ENCODE measurements around the gene C12orf57. TPM values are rescaled to one million over a fixed set of nuclear protein-coding genes. Genes with fewer than 3 reads are reported as not detected.

C12orf57 gene
- total and polyA plus RNA-seq, 5 donors from 2014 or later = 186 to 410 (median 329) TPM

DNA sequence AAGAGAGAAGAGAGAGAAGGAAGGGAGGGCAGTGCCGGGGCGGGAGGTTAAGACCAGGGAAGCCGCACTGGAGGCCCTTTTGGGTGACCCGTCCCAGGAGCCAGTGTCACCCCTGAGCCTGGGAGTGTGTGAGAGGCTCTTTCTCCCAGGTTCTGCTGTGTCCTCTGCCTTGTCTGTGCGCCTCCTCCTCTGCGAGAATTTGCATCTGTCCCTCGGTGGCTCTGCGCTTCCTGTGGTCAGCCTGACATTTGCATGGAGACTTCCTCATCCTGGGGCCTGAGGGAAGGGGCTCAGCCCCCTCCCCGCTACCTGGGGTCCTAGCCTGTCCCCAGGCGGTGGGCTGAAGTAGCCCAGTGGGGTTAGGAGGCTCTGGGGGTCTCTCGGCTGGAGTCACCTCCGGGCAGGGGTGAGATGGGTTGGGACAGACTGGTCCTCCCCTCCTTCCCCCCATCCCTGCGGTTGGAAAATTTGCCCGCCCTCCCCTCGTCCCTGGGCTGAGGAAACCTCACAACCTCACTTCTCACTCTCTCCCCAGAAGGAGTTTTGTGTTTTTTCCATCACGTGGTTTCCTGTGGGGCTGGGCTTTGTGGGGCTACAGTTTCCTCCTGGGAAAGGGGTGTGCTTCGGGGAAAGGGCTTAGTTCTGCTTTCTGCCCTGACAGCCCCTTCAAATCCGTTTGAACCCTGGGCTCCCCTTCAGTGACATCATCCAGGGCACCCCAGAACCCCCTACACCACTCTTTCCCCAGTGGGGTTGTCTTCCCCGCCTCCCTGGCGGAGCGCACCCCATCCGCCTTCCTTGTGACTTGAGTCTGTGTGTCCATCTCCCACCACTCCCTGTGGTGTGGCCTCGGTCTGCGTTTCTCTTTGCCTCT is 9.9 kb downstream of the C12orf57 start:
- peak overlapping the region; percentile 88 for H3K4me3 ChIP-seq (ENCODE audit: low read depth, low read length)
- Mint-ChIP-seq H3K27ac (peak overlapping the region; percentile 96 to 98 (median 97)), H3K4me1 (peaks cover 13 to 81% (median 57%) of the 10 kb centered on the region in 4 donors), H3K4me3 (peak overlapping the region; percentile 88 to 99 (median 98)), H3K9me3 (no peaks in the 10 kb centered on the region), H3K27me3 (peaks cover 4% of the 10 kb centered on the region), H3K36me3 (peaks cover 37% of the 10 kb centered on the region)
- no peaks in the 10 kb centered on the region for H3K27me3 ChIP-seq (ENCODE audit: control insufficient read depth, insufficient read depth, low read length)
- peak overlapping the region; percentile 98 for H3K27ac ChIP-seq (ENCODE audit: insufficient read depth, low read length, poor library complexity, severe bottlenecking)
- H3K4me1 ChIP-seq (ENCODE audit: control insufficient read depth, insufficient read depth, low read length, poor library complexity, severe bottlenecking) = peaks cover 95% of the 10 kb centered on the region
- ATAC-seq (ENCODE audit: low read depth in 2 of 2) (peak in 1 of 2 donors; percentile 25), DNase-seq (peak; percentile 65 to 74 (median 66))
- peaks cover 27% of the 10 kb centered on the region for H3K36me3 ChIP-seq (ENCODE audit: control insufficient read depth, insufficient read depth, low read length)
- H3K9me3 ChIP-seq (ENCODE audit: control insufficient read depth in 2 of 2, low read length in 2 of 2) = no peaks in the 10 kb centered on the region

DNA sequence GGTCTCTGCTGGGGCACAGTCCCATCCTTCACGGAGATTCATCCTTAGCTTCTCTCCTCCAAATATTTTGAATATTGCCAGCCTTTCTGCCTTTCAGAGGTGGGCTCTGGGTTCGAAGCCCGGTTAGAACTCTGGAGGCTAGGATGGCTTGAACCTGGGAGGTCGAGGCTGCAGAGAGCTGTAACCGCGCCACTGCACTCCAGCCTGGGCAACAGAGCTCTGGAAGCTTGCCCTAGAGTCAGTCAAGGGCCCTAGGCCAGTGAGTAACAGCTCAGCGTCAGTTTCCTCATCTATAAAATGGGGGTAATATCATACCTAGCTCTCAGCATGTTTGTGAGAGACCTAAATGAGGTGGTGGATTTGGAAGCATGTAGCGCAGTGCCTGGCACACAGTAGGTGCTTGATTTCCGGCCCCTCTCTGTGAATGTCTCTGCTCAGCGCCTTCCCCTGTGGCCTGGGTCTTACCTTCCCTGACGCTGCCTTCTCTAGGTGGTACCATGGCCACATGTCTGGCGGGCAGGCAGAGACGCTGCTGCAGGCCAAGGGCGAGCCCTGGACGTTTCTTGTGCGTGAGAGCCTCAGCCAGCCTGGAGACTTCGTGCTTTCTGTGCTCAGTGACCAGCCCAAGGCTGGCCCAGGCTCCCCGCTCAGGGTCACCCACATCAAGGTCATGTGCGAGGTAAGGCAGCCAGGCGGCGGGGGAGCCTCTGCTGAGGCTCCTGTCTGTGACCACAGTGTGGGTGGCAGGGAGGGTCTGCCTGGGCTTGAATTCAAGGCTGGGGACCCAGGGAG is 10.7 kb downstream of the C12orf57 start:
- Histone ChIP-seq H3K4me3 (ENCODE audit: low read depth, low read length) (peak overlapping the region; percentile 88), H3K27ac (ENCODE audit: insufficient read depth, low read length, poor library complexity, severe bottlenecking) (peak overlapping the region; percentile 98), H3K36me3 (ENCODE audit: control insufficient read depth, insufficient read depth, low read length) (peaks cover 27% of the 10 kb centered on the region), H3K4me1 (ENCODE audit: control insufficient read depth, insufficient read depth, low read length, poor library complexity, severe bottlenecking) (peaks cover 95% of the 10 kb centered on the region), H3K9me3 (ENCODE audit: control insufficient read depth in 2 of 2, low read length in 2 of 2) (no peaks in the 10 kb centered on the region), H3K27me3 (ENCODE audit: control insufficient read depth, insufficient read depth, low read length) (no peaks in the 10 kb centered on the region)
- Mint-ChIP-seq H3K27me3 (no peaks in the 10 kb centered on the region), H3K4me1 (peaks cover 13 to 81% (median 56%) of the 10 kb centered on the region in 4 donors), H3K9me3 (no peaks in the 10 kb centered on the region), H3K27ac (peak overlapping the region; percentile 96 to 98 (median 97)), H3K4me3 (peak overlapping the region; percentile 88 to 99 (median 98)), H3K36me3 (peaks cover 42% of the 10 kb centered on the region)
- DNase-seq = no peak
- no peak for ATAC-seq (ENCODE audit: low read depth in 2 of 2)

GRCh38 chr12:6955108-6956020 is 11.5 kb downstream of the C12orf57 start:
- Histone ChIP-seq H3K4me3 (ENCODE audit: low read depth, low read length) (no peak overlapping the region), H3K36me3 (ENCODE audit: control insufficient read depth, insufficient read depth, low read length) (peaks cover 28% of the 10 kb centered on the region)

GRCh38 chr12:6956021-6956727 is 12.4 kb downstream of the C12orf57 start:
- Mint-ChIP-seq H3K4me1 (peaks cover 6 to 81% (median 50%) of the 10 kb centered on the region in 4 donors), H3K27ac (peak overlapping the region; percentile 92 to 100 (median 97)), H3K36me3 (peaks cover 45% of the 10 kb centered on the region), H3K27me3 (no peaks in the 10 kb centered on the region), H3K9me3 (no peaks in the 10 kb centered on the region), H3K4me3 (peak overlapping the region; percentile 48 to 88 (median 74))
- DNase-seq = no peak
- Histone ChIP-seq H3K4me1 (ENCODE audit: control insufficient read depth, insufficient read depth, low read length, poor library complexity, severe bottlenecking) (peaks cover 95% of the 10 kb centered on the region), H3K36me3 (ENCODE audit: control insufficient read depth, insufficient read depth, low read length) (peaks cover 32% of the 10 kb centered on the region), H3K27ac (ENCODE audit: insufficient read depth, low read length, poor library complexity, severe bottlenecking) (peak overlapping the region; percentile 98), H3K9me3 (ENCODE audit: control insufficient read depth in 2 of 2, low read length in 2 of 2) (no peaks in the 10 kb centered on the region), H3K4me3 (ENCODE audit: low read depth, low read length) (no peak overlapping the region), H3K27me3 (ENCODE audit: control insufficient read depth, insufficient read depth, low read length) (no peaks in the 10 kb centered on the region)
- ATAC-seq (ENCODE audit: low read depth in 2 of 2) = no peak

More at GRCh38 chr12:6955108-6956020, 11.5 kb downstream of the C12orf57 start:
- H3K4me3 Mint-ChIP-seq = peak overlapping the region; percentile 88 to 99 (median 98)
- no peaks in the 10 kb centered on the region for H3K27me3 Mint-ChIP-seq
- ATAC-seq (ENCODE audit: low read depth in 2 of 2) = no peak
- peaks cover 95% of the 10 kb centered on the region for H3K4me1 ChIP-seq (ENCODE audit: control insufficient read depth, insufficient read depth, low read length, poor library complexity, severe bottlenecking)
- H3K4me1 Mint-ChIP-seq = peaks cover 9 to 81% (median 49%) of the 10 kb centered on the region in 4 donors
- no peaks in the 10 kb centered on the region for H3K27me3 ChIP-seq (ENCODE audit: control insufficient read depth, insufficient read depth, low read length)
- DNase-seq = no peak
- H3K9me3 ChIP-seq (ENCODE audit: control insufficient read depth in 2 of 2, low read length in 2 of 2) = no peaks in the 10 kb centered on the region
- H3K27ac ChIP-seq (ENCODE audit: insufficient read depth, low read length, poor library complexity, severe bottlenecking) = peak overlapping the region; percentile 98
- peak overlapping the region; percentile 92 to 98 (median 97) for H3K27ac Mint-ChIP-seq
- peaks cover 42% of the 10 kb centered on the region for H3K36me3 Mint-ChIP-seq
- no peaks in the 10 kb centered on the region for H3K9me3 Mint-ChIP-seq

DNA sequence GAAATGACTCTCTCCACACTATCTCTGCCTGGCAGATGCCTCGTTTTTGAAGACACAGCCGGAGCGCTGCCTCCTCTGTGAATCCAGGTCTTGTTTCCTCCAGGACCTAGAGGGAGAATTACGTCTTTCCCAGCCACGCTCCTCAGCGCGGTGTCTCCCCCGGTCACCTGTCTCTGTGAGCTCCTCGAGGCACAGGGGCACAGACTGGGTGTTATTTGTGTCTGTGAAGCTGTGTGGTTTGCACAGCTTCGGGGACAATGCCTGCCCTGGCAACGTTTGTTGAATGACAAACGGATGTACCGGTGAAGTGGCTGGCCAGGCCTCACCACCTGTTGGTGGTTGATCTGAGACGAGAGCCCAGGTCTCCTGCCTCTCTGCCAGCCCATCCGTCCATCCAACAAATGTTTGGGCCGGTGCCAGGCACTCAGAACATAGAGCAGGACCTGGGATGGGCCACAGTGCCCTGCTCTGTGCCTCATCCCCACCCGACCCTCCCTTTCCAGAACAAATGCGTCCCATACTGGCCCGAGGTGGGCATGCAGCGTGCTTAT is 13.4 kb downstream of the C12orf57 start:
- Mint-ChIP-seq H3K4me3 (peak overlapping the region; percentile 72 to 96 (median 90)), H3K9me3 (no peaks in the 10 kb centered on the region), H3K4me1 (peaks cover 11 to 92% (median 60%) of the 10 kb centered on the region in 4 donors), H3K27me3 (no peaks in the 10 kb centered on the region), H3K27ac (peak overlapping the region; percentile 92 to 100 (median 97)), H3K36me3 (peaks cover 47% of the 10 kb centered on the region)
- peaks cover 100% of the 10 kb centered on the region for H3K4me1 ChIP-seq (ENCODE audit: control insufficient read depth, insufficient read depth, low read length, poor library complexity, severe bottlenecking)
- no peaks in the 10 kb centered on the region for H3K27me3 ChIP-seq (ENCODE audit: control insufficient read depth, insufficient read depth, low read length)
- H3K36me3 ChIP-seq (ENCODE audit: control insufficient read depth, insufficient read depth, low read length) = peaks cover 32% of the 10 kb centered on the region
- ATAC-seq (ENCODE audit: low read depth in 2 of 2) = no peak
- H3K9me3 ChIP-seq (ENCODE audit: control insufficient read depth in 2 of 2, low read length in 2 of 2) = no peaks in the 10 kb centered on the region
- no peak overlapping the region for H3K4me3 ChIP-seq (ENCODE audit: low read depth, low read length)
- DNase-seq = peak in 1 of 3 donors; percentile 50
- peak overlapping the region; percentile 98 for H3K27ac ChIP-seq (ENCODE audit: insufficient read depth, low read length, poor library complexity, severe bottlenecking)

DNA sequence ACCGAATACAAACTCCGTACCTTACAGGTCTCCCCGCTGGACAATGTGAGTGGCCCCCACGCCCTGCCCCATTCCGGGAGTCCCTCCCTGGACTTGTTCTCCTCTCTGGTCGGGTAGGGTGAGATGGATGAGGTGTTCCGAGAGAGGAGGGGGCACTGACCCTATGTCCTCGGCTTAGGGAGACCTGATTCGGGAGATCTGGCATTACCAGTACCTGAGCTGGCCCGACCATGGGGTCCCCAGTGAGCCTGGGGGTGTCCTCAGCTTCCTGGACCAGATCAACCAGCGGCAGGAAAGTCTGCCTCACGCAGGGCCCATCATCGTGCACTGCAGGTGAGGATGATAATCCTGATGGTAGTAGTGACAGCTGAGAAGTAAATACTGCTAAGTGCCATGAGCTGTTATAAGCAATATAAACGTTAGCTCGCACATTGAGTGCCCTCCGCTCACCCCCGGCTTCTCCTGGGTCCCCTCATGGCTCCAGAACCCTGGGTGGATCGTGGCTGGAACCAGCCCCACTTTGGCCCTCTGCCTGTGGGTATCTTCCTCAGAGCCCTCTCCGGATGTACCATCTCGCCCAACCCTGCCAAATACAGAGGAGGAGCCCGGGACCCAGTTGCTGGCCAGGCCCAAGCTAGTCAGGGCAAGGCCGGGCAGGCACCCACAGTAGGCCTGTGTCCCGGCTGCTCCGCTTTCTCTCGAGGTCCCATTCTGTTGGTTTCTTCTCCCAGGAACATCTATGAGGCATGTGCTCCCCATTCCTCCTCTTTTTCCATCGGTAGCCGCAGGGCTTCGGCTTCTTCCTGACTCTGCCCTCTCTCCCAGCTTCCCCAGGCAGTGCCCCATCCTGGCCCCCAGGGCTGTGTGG is 14.2 kb downstream of the C12orf57 start:
- Histone ChIP-seq H3K36me3 (ENCODE audit: control insufficient read depth, insufficient read depth, low read length) (peaks cover 32% of the 10 kb centered on the region), H3K9me3 (ENCODE audit: control insufficient read depth in 2 of 2, low read length in 2 of 2) (no peaks in the 10 kb centered on the region), H3K27ac (ENCODE audit: insufficient read depth, low read length, poor library complexity, severe bottlenecking) (peak overlapping the region; percentile 98), H3K4me3 (ENCODE audit: low read depth, low read length) (peak overlapping the region; percentile 64), H3K27me3 (ENCODE audit: control insufficient read depth, insufficient read depth, low read length) (no peaks in the 10 kb centered on the region), H3K4me1 (ENCODE audit: control insufficient read depth, insufficient read depth, low read length, poor library complexity, severe bottlenecking) (peaks cover 100% of the 10 kb centered on the region)
- Mint-ChIP-seq H3K27ac (peak overlapping the region; percentile 97 to 100 (median 99)), H3K9me3 (no peaks in the 10 kb centered on the region), H3K4me1 (peaks cover 11 to 90% (median 57%) of the 10 kb centered on the region in 4 donors), H3K4me3 (peak overlapping the region; percentile 87 to 96 (median 92)), H3K27me3 (no peaks in the 10 kb centered on the region), H3K36me3 (peaks cover 41% of the 10 kb centered on the region)
- DNase-seq (no peak), ATAC-seq (ENCODE audit: low read depth in 2 of 2) (no peak)
